HG02884 (cell line): ENCODE measurements around the gene STUM.
"Not testable (repeated sequence)": the region's sequence is repeated elsewhere in the genome, so short reads cannot be mapped to it uniquely, and the experiment has no call there.

Source experiments
- ATAC-seq: cut with Tn5 transposase; IDR thresholded peaks from one replicate; pipeline ENCODE4 v1.9.1; 2021; ENCODE audit warnings: mild to moderate bottlenecking, moderate library complexity; ENCODE audit not compliant: unreplicated experiment

The STUM gene

GRCh38 chr1:226602186-226603021 lies 53.8 kb downstream of the STUM start:
- ATAC-seq: no peak

GRCh38 chr1:226603022-226603857 lies 54.7 kb downstream of the STUM start:
- no peak for ATAC-seq

GRCh38 chr1:226603858-226604559 lies 55.4 kb downstream of the STUM start:
- ATAC-seq: no peak

GRCh38 chr1:226604560-226605317 lies 56.2 kb downstream of the STUM start:
- ATAC-seq: no peak

DNA sequence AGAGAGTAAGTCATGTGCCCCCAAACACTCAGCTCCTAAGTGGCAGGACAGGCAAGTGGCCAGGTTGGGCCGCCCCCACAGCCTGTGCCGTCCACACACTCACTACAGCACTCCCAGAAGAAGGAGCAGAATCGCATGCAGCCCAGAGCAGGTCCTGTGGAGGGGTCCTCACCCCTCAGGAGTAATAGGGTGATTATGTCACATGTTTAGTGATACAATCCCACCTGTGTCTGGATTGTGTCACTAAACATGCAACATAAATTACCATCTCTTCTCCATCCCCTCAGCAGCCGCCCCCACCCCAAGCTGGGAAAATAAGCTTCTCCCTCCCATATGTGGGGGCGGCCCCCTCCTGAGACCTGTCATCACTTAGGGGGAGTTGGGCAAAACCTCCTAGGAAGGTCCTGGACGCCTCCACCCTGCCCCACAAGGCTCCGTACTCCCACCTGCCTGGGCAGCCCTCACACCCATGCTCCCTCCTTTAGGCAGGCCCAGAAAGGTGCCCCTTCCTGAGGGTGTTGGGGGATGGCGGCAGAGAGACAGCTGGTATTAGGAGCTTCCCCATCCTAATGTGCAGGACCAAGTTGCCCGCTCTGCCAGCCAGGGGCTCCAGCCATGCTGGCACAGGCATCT lies 56.9 kb downstream of the STUM start:
- no peak for ATAC-seq

- no peak for ATAC-seq
These were observed 58.0 kb downstream of the STUM start for GRCh38 chr1:226606311-226607267.

- no peak for ATAC-seq
These were observed 58.7 kb downstream of the STUM start for GRCh38 chr1:226607268-226607660.

GRCh38 chr1:226607821-226608220 lies 59.3 kb downstream of the STUM start:
- no peak for ATAC-seq

DNA sequence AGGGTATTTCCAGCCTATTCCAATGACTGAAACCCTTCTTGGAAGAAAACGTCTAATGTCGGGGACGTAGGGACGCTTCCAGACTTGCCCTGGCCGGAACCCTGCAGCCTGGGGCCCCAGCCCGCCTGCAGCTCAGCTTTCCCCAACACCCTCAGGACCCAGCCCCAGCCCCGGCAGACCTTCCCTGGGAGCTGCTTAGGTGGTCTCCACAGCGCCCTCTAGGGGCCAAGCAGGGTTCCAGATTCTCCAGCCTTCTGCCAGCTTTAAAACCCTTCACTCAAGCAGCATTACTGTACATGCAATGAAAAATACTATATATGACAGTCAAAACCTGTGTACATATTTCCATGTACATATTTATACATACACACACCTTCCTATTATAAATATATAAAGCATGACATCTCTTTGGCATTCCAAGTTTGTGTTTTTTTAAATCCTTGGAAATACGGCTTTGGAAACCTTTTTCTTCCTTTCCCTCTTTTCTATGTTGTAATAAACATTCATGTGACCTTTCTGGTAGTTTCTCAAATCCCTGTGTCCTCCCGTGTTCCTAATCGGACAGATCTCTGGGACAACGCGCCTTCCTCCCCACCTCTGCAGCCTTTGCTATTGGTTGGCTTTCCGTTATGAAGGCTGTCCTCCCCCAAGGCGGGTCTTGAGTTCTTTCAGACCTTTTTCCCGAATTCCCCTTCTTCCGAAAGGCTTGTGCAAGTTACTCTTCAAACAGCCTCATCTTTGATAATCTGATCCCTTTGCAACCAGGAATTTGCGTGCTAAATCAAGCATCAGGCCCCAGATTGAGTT lies 60.3 kb downstream of the STUM start:
- ATAC-seq: no peak

GRCh38 chr1:226609836-226610455 lies 61.4 kb downstream of the STUM start:
- ATAC-seq: no peak

DNA sequence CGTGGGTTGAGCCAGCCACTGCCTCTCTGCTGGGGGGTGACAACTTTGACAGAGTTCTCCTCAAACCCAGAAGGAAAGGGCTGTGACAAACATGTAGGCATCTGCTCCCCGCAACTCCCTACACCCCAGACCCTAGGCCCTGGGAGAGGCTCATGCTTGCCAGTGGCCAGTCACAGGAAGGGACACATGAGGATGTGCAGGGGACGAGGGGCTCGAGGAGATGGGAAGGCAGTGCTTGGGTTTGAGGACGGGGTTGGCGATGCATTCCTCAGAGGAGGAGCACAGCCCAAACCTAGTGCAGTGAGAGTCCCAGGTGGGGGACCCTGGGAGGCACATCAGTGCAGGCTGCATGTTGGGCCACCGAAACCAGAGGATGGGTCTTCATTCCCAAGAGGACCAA lies 62.1 kb downstream of the STUM start:
- no peak for ATAC-seq

DNA sequence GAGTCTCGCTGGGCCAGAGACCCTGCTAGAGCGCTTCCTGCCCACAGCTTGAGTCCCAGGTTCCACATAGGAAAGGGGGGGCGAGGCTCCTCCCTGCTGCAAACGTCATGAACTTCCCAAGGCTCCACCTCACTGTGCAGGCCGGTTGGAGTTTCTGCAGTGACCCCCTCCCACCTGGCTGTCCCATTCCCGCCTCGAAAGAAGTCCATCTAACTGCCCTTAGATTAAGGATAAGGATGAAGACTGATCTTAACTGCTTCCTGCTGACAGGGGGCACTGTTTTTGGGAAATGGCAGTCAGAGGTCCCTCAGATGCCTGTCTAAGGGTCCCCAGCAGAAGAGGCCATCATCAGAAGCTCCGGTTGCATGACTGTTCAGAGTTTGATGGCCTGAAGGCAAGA lies 62.7 kb downstream of the STUM start:
- no peak for ATAC-seq

- ATAC-seq: not testable (repeated sequence)
These were observed 63.4 kb downstream of the STUM start for GRCh38 chr1:226611980-226612379.

DNA sequence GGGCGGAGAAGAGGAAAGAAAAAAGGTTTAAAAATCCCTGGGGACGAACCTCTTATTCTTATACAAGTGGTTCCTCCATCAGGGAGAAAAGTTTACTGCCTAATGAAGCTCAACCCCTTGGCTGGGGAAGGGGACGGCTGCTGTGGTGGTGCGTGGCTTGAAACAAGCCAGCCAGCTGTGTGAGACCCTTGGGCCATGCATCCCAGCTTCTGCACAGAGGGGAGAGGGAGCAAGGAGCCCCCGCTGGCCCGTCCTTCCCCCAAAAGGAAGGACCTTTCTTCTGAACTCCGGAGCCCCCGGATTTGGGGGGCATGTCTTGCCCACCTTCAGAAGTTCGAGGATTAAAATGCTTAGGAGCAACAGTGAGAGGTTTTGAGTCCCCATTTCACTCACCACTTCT lies 67.3 kb downstream of the STUM start:
- no peak for ATAC-seq

DNA sequence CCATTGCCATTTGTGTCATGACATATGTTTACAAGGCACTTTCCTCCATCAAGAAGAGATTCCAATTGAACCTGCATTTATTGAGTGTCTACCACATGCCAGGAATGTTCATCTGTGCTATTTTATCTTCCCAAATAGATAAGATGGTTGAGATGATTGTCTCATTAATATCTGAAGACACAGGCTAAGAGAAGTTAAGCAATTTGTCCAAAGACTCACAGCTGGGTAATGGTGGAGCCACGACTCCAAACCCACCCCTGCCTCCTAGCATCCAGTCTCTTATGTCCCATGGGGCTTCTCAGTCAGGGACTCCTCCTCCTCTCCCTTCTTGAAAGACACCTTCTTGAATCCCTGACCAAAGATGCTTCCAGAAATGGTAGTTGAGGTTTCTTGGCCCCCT lies 68.1 kb downstream of the STUM start:
- no peak for ATAC-seq

DNA sequence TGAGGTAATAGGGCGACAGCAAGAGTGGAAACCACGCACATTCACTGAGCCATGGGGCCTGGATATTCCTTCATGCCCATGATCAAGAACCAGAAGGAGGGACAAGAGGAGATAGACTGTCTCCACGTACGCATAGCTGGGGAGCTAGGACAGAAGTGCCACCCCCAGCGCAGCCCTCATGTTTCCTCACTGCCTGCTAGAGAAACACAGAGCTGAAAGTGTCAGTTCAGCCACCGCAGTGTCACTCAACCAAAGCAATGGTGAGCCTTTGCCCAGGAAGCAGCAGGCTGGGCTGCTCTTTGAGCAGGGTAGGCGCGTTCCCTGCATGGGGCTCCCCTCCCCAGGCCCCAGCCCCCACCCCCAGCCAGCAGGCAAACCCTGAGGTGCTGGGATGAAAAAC lies 68.5 kb downstream of the STUM start:
- no peak for ATAC-seq

DNA sequence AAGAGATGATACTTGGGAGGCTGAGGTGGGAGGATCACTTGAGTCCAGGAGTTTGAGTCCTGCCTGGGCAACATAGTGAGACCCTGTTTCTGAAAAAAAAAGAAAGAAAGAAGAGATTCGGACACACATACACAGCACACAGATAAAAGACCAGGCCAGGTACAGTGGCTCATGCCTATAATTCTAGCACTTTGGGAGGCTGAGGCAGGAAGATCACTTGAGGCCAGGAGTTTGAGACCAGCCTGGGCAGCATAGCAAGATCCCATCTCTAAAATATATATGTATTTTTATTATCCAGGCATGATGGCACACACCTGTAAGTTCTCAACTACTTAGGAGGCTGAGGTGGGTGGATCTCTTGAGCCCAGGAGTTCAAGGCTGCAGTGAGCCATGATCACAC lies 69.2 kb downstream of the STUM start:
- ATAC-seq: not testable (repeated sequence)

- ATAC-seq: no peak
These were observed 69.8 kb downstream of the STUM start for GRCh38 chr1:226618380-226618779.
